ENCODE measurements around the gene GABPB2.

GABPB2 gene

DNA sequence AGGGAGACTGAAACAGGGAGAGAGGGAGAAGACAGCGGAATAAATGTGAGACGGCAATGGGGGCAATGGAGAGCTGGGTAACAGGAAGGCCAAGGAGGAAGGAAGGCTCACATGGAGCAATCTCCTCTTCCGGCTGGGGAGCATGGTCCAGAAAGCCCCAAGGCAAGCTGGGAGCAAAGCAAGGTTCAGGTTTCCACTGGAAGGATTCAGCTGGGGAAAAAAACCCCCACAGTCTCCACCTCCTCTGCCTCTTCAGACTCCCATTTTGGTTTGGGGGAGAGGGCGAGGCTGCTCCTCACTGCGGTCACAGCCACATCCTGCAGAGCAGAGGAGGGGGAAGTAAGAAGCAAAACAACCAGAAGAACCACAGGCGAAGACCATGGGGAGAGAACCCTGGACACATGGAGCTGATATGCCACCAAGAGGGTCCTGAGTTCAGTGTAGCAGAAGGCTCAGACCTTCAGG lies 86.5 kb downstream of the GABPB2 start:
- H2BK5ac ChIP-seq (ENCODE audit: low read depth, low read length, poor library complexity, severe bottlenecking), result no peak overlapping the region
- WGBS, result 95% methylated on average over 6 of the region's 6 CpGs

DNA sequence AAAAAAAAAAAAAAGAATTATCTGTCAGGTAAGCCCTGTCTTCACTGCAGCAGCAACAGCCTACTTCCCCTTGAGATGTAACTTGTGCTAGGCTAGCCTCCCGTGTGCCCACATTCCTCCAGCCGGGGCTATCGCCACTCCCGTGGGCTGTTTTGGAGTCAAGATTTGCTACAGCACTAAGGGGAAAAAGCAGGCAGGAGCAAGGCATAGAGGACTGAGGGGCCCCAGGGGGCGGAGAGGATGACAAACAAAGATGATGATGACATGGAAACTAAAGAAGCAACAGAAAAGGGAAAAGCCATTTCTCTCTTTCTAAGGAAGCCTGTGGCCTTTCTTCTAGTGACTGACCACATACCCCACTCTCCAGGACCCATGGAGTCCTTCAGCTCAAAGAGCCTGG lies 87.8 kb downstream of the GABPB2 start:
- Histone ChIP-seq H3K4ac (ENCODE audit: low read depth in 1 of 2, low read length in 2 of 2) (no peak overlapping the region), H2AFZ (ENCODE audit: low read depth, low read length) (no peak overlapping the region), H4K8ac (ENCODE audit: low read length) (no peak overlapping the region), H3K79me1 (replicated peaks; ENCODE audit: low read length, poor library complexity, severe bottlenecking) (peaks cover 10% of the 10 kb centered on the region), H3K14ac (ENCODE audit: low read length in 2 of 2) (no peak overlapping the region), H3K9ac (ENCODE audit: low read length) (no peak overlapping the region), H3K9me3 (ENCODE audit: control insufficient read depth, low read length) (no peaks in the 10 kb centered on the region), H3K23ac (ENCODE audit: low read length in 2 of 2) (no peak overlapping the region), H2BK12ac (ENCODE audit: low read length in 2 of 2) (no peak overlapping the region), H2BK120ac (ENCODE audit: low read depth, low read length) (no peak overlapping the region), H3K18ac (ENCODE audit: low read depth in 1 of 2, low read length in 2 of 2) (no peak overlapping the region), H3K27me3 (ENCODE audit: control insufficient read depth in 1 of 2, insufficient read depth in 1 of 2, low read length in 2 of 2) (no peaks in the 10 kb centered on the region), H2AK5ac (ENCODE audit: low read length, severe bottlenecking) (no peak overlapping the region), H3K4me1 (ENCODE audit: control insufficient read depth, insufficient read depth, low read depth, low read length) (no peaks in the 10 kb centered on the region), H3K36me3 (ENCODE audit: control insufficient read depth in 1 of 2, insufficient read depth in 2 of 2, low read depth in 1 of 2, low read length in 2 of 2) (peaks cover 35 to 67% of the 10 kb centered on the region in 2 experiments), H4K91ac (ENCODE audit: low read length) (no peak overlapping the region), H2BK15ac (ENCODE audit: low read depth, poor library complexity, severe bottlenecking) (no peak overlapping the region), H3K4me3 (ENCODE audit: insufficient read depth in 1 of 2, low read depth in 1 of 2, low read length in 2 of 2) (no peak overlapping the region), H2BK5ac (ENCODE audit: low read depth, low read length, poor library complexity, severe bottlenecking) (no peak overlapping the region), H3K27ac (ENCODE audit: low read length, poor library complexity, severe bottlenecking) (no peak overlapping the region), H3K4me2 (ENCODE audit: low read length, poor library complexity, severe bottlenecking) (no peak overlapping the region)
- no peak for DNase-seq
- 95% methylated on average over 4 of the region's 5 CpGs for WGBS

More for the DNA sequence above, 86.5 kb downstream of the GABPB2 start:
- H2AK5ac ChIP-seq (ENCODE audit: low read length, severe bottlenecking), result no peak overlapping the region
- H3K79me1 ChIP-seq (replicated peaks; ENCODE audit: low read length, poor library complexity, severe bottlenecking), result peaks cover 10% of the 10 kb centered on the region
- H3K14ac ChIP-seq (ENCODE audit: low read length in 2 of 2), result no peak overlapping the region
- H4K91ac ChIP-seq (ENCODE audit: low read length), result no peak overlapping the region
- H3K9me3 ChIP-seq (ENCODE audit: control insufficient read depth, low read length), result no peaks in the 10 kb centered on the region
- no peak overlapping the region for H3K23ac ChIP-seq (ENCODE audit: low read length in 2 of 2)
- no peak overlapping the region for H2AFZ ChIP-seq (ENCODE audit: low read depth, low read length)
- H3K27ac ChIP-seq (ENCODE audit: low read length, poor library complexity, severe bottlenecking), result no peak overlapping the region
- no peaks in the 10 kb centered on the region for H3K27me3 ChIP-seq (ENCODE audit: control insufficient read depth in 1 of 2, insufficient read depth in 1 of 2, low read length in 2 of 2)
- H2BK120ac ChIP-seq (ENCODE audit: low read depth, low read length), result no peak overlapping the region
- H3K36me3 ChIP-seq (ENCODE audit: control insufficient read depth in 1 of 2, insufficient read depth in 2 of 2, low read depth in 1 of 2, low read length in 2 of 2), result peaks cover 35 to 67% of the 10 kb centered on the region in 2 experiments
- no peak overlapping the region for H3K18ac ChIP-seq (ENCODE audit: low read depth in 1 of 2, low read length in 2 of 2)
- H2BK15ac ChIP-seq (ENCODE audit: low read depth, poor library complexity, severe bottlenecking), result no peak overlapping the region
- no peak overlapping the region for H3K4ac ChIP-seq (ENCODE audit: low read depth in 1 of 2, low read length in 2 of 2)
- H3K4me3 ChIP-seq (ENCODE audit: insufficient read depth in 1 of 2, low read depth in 1 of 2, low read length in 2 of 2), result no peak overlapping the region
- H3K4me2 ChIP-seq (ENCODE audit: low read length, poor library complexity, severe bottlenecking), result no peak overlapping the region
- H4K8ac ChIP-seq (ENCODE audit: low read length), result no peak overlapping the region
- no peaks in the 10 kb centered on the region for H3K4me1 ChIP-seq (ENCODE audit: control insufficient read depth, insufficient read depth, low read depth, low read length)
- H3K9ac ChIP-seq (ENCODE audit: low read length), result no peak overlapping the region
- no peak overlapping the region for H2BK12ac ChIP-seq (ENCODE audit: low read length in 2 of 2)
- DNase-seq, result no peak

DNA sequence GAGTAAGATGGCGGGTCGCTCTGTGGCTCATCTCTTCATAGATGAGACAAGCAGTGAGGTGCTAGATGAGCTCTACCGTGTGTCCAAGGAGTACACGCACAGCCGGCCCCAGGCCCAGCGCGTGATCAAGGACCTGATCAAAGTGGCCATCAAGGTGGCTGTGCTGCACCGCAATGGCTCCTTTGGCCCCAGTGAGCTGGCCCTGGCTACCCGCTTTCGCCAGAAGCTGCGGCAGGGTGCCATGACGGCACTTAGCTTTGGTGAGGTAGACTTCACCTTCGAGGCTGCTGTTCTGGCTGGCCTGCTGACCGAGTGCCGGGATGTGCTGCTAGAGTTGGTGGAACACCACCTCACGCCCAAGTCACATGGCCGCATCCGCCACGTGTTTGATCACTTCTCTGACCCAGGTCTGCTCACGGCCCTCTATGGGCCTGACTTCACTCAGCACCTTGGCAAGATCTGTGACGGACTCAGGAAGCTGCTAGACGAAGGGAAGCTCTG lies 88.2 kb downstream of the GABPB2 start:
- Histone ChIP-seq H3K4me1 (ENCODE audit: control insufficient read depth, insufficient read depth, low read depth, low read length) (no peaks in the 10 kb centered on the region), H3K18ac (ENCODE audit: low read depth in 1 of 2, low read length in 2 of 2) (no peak overlapping the region), H3K14ac (ENCODE audit: low read length in 2 of 2) (no peak overlapping the region), H3K79me1 (replicated peaks; ENCODE audit: low read length, poor library complexity, severe bottlenecking) (peaks cover 10% of the 10 kb centered on the region), H3K4me2 (ENCODE audit: low read length, poor library complexity, severe bottlenecking) (no peak overlapping the region), H2BK12ac (ENCODE audit: low read length in 2 of 2) (no peak overlapping the region), H3K27me3 (ENCODE audit: control insufficient read depth in 1 of 2, insufficient read depth in 1 of 2, low read length in 2 of 2) (no peaks in the 10 kb centered on the region), H3K23ac (ENCODE audit: low read length in 2 of 2) (no peak overlapping the region), H3K27ac (ENCODE audit: low read length, poor library complexity, severe bottlenecking) (no peak overlapping the region), H4K91ac (ENCODE audit: low read length) (no peak overlapping the region), H2BK15ac (ENCODE audit: low read depth, poor library complexity, severe bottlenecking) (no peak overlapping the region), H2AK5ac (ENCODE audit: low read length, severe bottlenecking) (no peak overlapping the region), H2BK5ac (ENCODE audit: low read depth, low read length, poor library complexity, severe bottlenecking) (no peak overlapping the region), H4K8ac (ENCODE audit: low read length) (no peak overlapping the region), H3K36me3 (ENCODE audit: control insufficient read depth in 1 of 2, insufficient read depth in 2 of 2, low read depth in 1 of 2, low read length in 2 of 2) (peaks cover 35 to 66% of the 10 kb centered on the region in 2 experiments), H2BK120ac (ENCODE audit: low read depth, low read length) (no peak overlapping the region), H2AFZ (ENCODE audit: low read depth, low read length) (no peak overlapping the region), H3K4me3 (ENCODE audit: insufficient read depth in 1 of 2, low read depth in 1 of 2, low read length in 2 of 2) (no peak overlapping the region), H3K4ac (ENCODE audit: low read depth in 1 of 2, low read length in 2 of 2) (no peak overlapping the region), H3K9me3 (ENCODE audit: control insufficient read depth, low read length) (no peaks in the 10 kb centered on the region), H3K9ac (ENCODE audit: low read length) (no peak overlapping the region)
- 96% methylated on average over 22 of the region's 22 CpGs for WGBS
- DNase-seq, result no peak

GRCh38 chr1:151159373-151159772 lies 88.8 kb downstream of the GABPB2 start:
- Histone ChIP-seq H3K4me2 (ENCODE audit: low read length, poor library complexity, severe bottlenecking) (no peak overlapping the region), H2BK5ac (ENCODE audit: low read depth, low read length, poor library complexity, severe bottlenecking) (no peak overlapping the region), H3K4me1 (ENCODE audit: control insufficient read depth, insufficient read depth, low read depth, low read length) (no peaks in the 10 kb centered on the region), H3K36me3 (ENCODE audit: control insufficient read depth in 1 of 2, insufficient read depth in 2 of 2, low read depth in 1 of 2, low read length in 2 of 2) (peaks cover 35 to 63% of the 10 kb centered on the region in 2 experiments), H4K8ac (ENCODE audit: low read length) (no peak overlapping the region), H3K23ac (ENCODE audit: low read length in 2 of 2) (no peak overlapping the region), H3K27me3 (ENCODE audit: control insufficient read depth in 1 of 2, insufficient read depth in 1 of 2, low read length in 2 of 2) (no peaks in the 10 kb centered on the region), H4K91ac (ENCODE audit: low read length) (no peak overlapping the region), H3K27ac (ENCODE audit: low read length, poor library complexity, severe bottlenecking) (no peak overlapping the region), H2BK12ac (ENCODE audit: low read length in 2 of 2) (no peak overlapping the region), H3K9ac (ENCODE audit: low read length) (no peak overlapping the region), H3K9me3 (ENCODE audit: control insufficient read depth, low read length) (no peaks in the 10 kb centered on the region), H3K18ac (ENCODE audit: low read depth in 1 of 2, low read length in 2 of 2) (no peak overlapping the region), H3K14ac (ENCODE audit: low read length in 2 of 2) (no peak overlapping the region), H3K79me1 (replicated peaks; ENCODE audit: low read length, poor library complexity, severe bottlenecking) (peaks cover 12% of the 10 kb centered on the region), H3K4me3 (ENCODE audit: insufficient read depth in 1 of 2, low read depth in 1 of 2, low read length in 2 of 2) (no peak overlapping the region), H2AK5ac (ENCODE audit: low read length, severe bottlenecking) (no peak overlapping the region), H2BK120ac (ENCODE audit: low read depth, low read length) (no peak overlapping the region), H2BK15ac (ENCODE audit: low read depth, poor library complexity, severe bottlenecking) (no peak overlapping the region), H2AFZ (ENCODE audit: low read depth, low read length) (no peak overlapping the region), H3K4ac (ENCODE audit: low read depth in 1 of 2, low read length in 2 of 2) (no peak overlapping the region)
- no peak for DNase-seq

Measured in mesenchymal stem cell (in vitro differentiated cells and primary cell).